Heart right ventricle (tissue), 16 donors: ENCODE results near the gene CCDC69. TPM values are rescaled to one million over a fixed set of nuclear protein-coding genes. Genes with fewer than 3 reads are reported as not detected.
"Not testable (repeated sequence)": the region's sequence is repeated elsewhere in the genome, so short reads cannot be mapped to it uniquely, and the experiment has no call there.

Experiments
- ATAC-seq, 8 donors: fragments of 200-7000 bp; cut with Tn5 transposase; one replicate each; pipeline ENCODE4 v1.9.1; 2020; ENCODE audit warnings: mild to moderate bottlenecking in 8 of 8, moderate library complexity in 8 of 8, moderate number of reproducible peaks in 1 of 8
- DNase-seq, 2 donors: peaks; one replicate each; pipeline ENCODE4 v3.0.0-alpha.2; 2020
- H3K27ac ChIP-seq, 10 donors: fragments of 200-600 bp; sonication (generic) in 2 of 10; one replicate each; pipeline versions ENCODE4 v1.5.0 to v1.8.0; 2020 to 2022; ENCODE audit warnings: mild to moderate bottlenecking in 3 of 10
- H3K27me3 ChIP-seq, 7 donors: fragments of 200-600 bp; one replicate each; pipeline ENCODE4 v1.8.0; 2021 to 2022; ENCODE audit warnings: mild to moderate bottlenecking in 2 of 7
- H3K36me3 ChIP-seq, 9 donors: fragments of 200-600 bp; sonication (generic) in 1 of 9; one replicate each; pipeline versions ENCODE4 v1.5.0 to v1.8.0; 2020 to 2022; ENCODE audit warnings: mild to moderate bottlenecking in 2 of 9
- H3K4me1 ChIP-seq, 9 donors: fragments of 200-600 bp; sonication (generic) in 1 of 9; one replicate each; pipeline versions ENCODE4 v1.5.0 to v1.8.0; 2020 to 2022; ENCODE audit warnings: mild to moderate bottlenecking in 4 of 9
- H3K4me3 ChIP-seq, 10 donors: fragments of 200-600 bp; sonication (generic) in 2 of 10; one replicate each; pipeline versions ENCODE4 v1.5.0 to v1.8.0; 2020 to 2022; ENCODE audit warnings: mild to moderate bottlenecking in 7 of 10, moderate library complexity in 2 of 10
- H3K9me3 ChIP-seq, 11 donors: fragments of 200-600 bp in 10 of 11; sonication (generic) in 2 of 11; one replicate each; pipeline versions ENCODE4 v1.5.0 to v1.8.0; 2013 to 2022; ENCODE audit warnings: mild to moderate bottlenecking in 2 of 11, control low read depth in 1 of 11, moderate library complexity in 1 of 11
- WGBS, 2 donors: extraction: QIAGEN DNeasy Blood & Tissue Kit; methylation state at CpG; one replicate each; pipeline ENCODE4 v1.1.7; 2013; ENCODE audit warnings: inconsistent platforms in 1 of 2; 5-methylcytosine and 5-hydroxymethylcytosine counted together
- intact Hi-C, 10 donors: fragments of 100-400 bp; cut with DNase I; formaldehyde crosslinking; loops; one replicate each; pipeline versions ENCODE4 v1.11.1 to v1.14.2; 2022
- polyA plus RNA-seq, 2 donors: library from polyadenylated mRNA; stranded (reverse); fragments of 200-250 nt; gene quantifications; one replicate each; pipeline ENCODE4 v1.2.3, GENCODE V29; 2013
- total RNA-seq, 10 donors: library from RNA; stranded (reverse); fragmentation: NEBNext Ultra II Directional in 3 of 10; extraction: Animal tissue kit (Norgen Biotek cat#: 25700) in 3 of 10; gene quantifications; one replicate each; pipeline versions ENCODE4 v1.2.1 to v1.2.4, GENCODE V29; 2021 to 2023
- TF ChIP-seq, protein P1 (sequence below), 9 donors: fragments of 200-600 bp; sonication (generic) in 2 of 9; IDR thresholded peaks; one replicate each; pipeline versions ENCODE4 v1.5.0 to v1.8.0; 2021 to 2022; ENCODE audit warnings: antibody characterized with exemption in 9 of 9, mild to moderate bottlenecking in 5 of 9, moderate library complexity in 1 of 9
- donor health status: Arrhythmogenic right ventricular cardiomyopathy.
- donor health status: ischemic (EF 13 %, LVEDD 7.1; RV severe dilation, severe dysfunction).
- donor health status: healthy with polysubstance abuse.
- donor health status: DM: no; HTN: yes; CAD: no.
- donor health status: DM: no; HTN: no; CAD: no.
- donor health status: ischemic (EF 25% LVEDD 6.9; RV normal size, moderate dysfunction).
- donor health status: ischemic (EF 25% LVEDD 5.7; RV mildly dilated, moderate dysfunction).
- donor health status: healthy.
- donor health status: DM: yes; HTN: yes; CAD: no.
- donor health status: Ischemic cardiomyopathy.
- donor health status: ischemic (EF 35%, LVEDD 5.7; RV mildly dilated, moderate dysfunction).
- donor health status: nonischemic (EF 11% LVEDD 7.7; RV severe dilation, severe dysfunction).
- donor health status: DM: yes; HTN: yes; CAD: no.
- donor health status: PGD.
- donor health status: ischemic (EF 29% LVEDD 5.4; RV normal size, mild dysfunction).
- donor health status: nonischemic (EF 23%, LVEDD 6.1; RV moderate dilation, normal function).

The CCDC69 gene
- total and polyA plus RNA-seq, 12 donors, result 50.8 to 191 (median 104) TPM

DNA sequence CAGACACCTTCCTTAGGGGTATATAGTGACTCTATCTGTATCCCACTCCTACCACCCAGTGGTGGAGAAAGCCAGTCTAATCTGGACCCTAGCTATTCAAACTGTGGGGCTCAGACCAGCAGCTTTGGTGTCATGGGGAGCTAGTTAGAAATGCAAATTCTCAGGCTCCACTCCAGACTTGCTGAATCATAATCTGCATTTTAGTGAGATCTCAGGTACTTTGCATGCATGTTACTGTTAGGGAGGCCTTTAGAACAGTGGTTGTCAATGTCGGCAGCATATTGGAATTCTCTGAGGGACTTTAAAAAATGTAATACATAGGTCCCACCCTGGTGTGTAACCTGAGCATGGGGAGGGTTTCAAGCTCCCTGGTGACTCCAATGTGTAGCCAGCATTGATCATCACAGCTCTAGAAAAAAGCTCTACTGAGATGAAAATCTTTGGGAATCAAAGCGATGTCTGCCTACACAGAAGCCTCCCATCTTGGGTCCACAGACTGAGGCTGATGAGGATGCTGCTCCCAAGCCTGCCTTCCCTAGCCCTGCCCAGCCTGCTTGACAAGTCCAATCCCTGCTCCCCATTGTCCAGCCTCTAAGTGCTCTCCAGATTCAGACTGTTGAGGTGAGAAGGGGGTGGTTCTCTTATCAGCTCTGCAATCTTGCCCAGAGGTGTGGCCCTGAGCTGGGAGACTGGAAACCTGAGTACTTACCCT, 17.2 kb upstream of the CCDC69 start:
- intact Hi-C loops, result loop anchor here in 3 of 10 donors (5.0 to 10.0 kb wide), 3 partner anchors 96 to 184 kb away; no protein-coding TSS in a partner anchor
- Histone ChIP-seq H3K36me3 (no peaks in the 10 kb centered on the region), H3K4me3 (no peak overlapping the region), H3K27me3 (no peaks in the 10 kb centered on the region), H3K27ac (no peak overlapping the region), H3K4me1 (peaks cover 0 to 31% (median 19%) of the 10 kb centered on the region in 9 donors), H3K9me3 (no peaks in the 10 kb centered on the region)
- DNase-seq (no peak), ATAC-seq (no peak)
- TF ChIP-seq, protein P1, sequence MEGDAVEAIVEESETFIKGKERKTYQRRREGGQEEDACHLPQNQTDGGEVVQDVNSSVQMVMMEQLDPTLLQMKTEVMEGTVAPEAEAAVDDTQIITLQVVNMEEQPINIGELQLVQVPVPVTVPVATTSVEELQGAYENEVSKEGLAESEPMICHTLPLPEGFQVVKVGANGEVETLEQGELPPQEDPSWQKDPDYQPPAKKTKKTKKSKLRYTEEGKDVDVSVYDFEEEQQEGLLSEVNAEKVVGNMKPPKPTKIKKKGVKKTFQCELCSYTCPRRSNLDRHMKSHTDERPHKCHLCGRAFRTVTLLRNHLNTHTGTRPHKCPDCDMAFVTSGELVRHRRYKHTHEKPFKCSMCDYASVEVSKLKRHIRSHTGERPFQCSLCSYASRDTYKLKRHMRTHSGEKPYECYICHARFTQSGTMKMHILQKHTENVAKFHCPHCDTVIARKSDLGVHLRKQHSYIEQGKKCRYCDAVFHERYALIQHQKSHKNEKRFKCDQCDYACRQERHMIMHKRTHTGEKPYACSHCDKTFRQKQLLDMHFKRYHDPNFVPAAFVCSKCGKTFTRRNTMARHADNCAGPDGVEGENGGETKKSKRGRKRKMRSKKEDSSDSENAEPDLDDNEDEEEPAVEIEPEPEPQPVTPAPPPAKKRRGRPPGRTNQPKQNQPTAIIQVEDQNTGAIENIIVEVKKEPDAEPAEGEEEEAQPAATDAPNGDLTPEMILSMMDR (IDR thresholded peaks at IDR 0.05), result no peak
- 91 to 94% methylated on average over 2 of the region's 2 CpGs for WGBS, 2 donors

DNA sequence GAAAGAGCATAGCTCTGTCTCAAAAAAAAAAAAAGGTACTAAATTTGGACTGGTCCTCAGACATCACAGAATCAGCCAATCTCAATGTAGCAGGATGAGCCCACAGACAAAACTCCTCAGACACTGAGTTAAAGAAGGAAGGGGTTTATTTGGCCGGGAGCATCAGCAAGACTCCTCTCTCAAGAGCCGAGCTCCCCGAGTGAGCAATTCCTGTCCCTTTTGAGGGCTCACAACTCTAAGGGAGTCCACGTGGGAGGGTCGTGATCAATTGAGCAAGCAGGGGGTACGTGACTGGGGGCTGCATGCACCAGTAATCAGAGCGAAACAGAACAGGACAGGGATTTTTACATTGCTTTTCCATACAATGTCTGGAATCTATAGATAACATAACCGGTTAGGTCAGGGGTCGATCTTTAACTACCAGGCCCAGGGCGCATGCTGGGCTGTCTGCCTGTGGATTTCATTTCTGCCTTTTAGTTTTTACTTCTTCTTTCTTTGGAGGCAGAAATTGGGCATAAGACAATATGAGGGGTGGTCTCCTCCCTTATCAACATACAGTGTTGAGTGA, 16.5 kb upstream of the CCDC69 start:
- not testable (repeated sequence) for H3K9me3 ChIP-seq, ATAC-seq, H3K4me3 ChIP-seq, H3K27me3 ChIP-seq, H3K27ac ChIP-seq, H3K36me3 ChIP-seq, DNase-seq
- 92% methylated on average over 10 of the region's 10 CpGs for WGBS, 2 donors
- peaks cover 0 to 31% (median 23%) of the 10 kb centered on the region in 9 donors for H3K4me1 ChIP-seq
- intact Hi-C loops, result loop anchor here in 3 of 10 donors (5.0 to 10.0 kb wide), 3 partner anchors 96 to 183 kb away; no protein-coding TSS in a partner anchor

DNA sequence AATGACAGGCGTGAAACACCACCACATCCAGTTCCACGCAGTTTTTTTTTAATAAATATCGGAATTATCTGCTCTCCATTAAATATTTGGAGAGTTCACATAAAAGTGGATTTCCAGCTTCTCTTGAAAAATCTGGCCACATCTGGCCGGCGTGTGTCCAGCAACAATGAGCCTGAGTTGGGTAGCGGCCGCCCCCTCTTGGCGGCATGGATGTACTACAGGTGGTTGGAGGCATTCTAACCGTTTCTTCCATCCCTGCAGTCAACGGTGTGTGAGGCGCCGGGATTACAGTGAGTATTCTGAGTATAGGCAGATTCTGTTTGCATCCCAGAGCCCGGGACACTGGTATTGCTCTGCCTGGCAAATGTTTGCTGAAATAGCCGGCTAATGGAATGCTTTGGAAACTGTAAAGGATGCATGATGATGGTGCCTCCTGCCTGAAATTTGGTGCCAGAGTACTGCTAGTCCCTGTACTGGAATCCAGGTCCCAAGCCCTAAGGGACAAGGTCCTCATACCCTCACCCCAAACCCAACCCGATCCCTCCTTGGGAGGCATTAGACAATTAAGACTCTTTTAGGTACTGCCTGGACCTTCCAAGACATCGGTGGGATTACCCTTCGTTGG, 15.5 kb upstream of the CCDC69 start:
- intact Hi-C loops, result loop anchor here in 9 of 10 donors (1.0 to 10.0 kb wide), 17 partner anchors 17 to 237 kb away; partner anchors contain the start of gene ANXA6 (in 1 of the 9)
- peak overlapping the region in 7 of 10 donors; percentile 8 to 41 (median 37) for H3K4me3 ChIP-seq

DNA sequence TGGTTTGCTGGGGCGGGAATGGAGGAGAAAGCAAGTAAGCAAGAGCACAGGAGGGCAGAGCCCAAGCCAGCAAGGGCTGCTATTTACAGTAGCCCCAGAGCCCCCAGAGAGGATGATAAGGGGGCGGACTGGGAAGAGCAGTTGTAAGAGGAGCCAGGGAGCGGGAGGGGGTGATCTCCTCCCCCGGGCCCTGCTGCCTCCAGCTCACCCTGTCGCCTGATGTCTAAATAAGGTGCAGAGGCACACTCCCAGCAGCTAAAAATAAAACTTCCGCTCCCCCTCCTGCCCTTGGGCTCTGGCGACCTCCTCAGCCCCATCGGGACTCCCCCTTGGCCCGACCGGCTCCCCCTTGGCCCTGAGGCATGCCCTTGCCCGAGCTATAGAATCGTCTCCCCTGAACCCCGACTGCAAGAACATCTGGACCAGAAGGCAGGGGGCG, 14.4 kb upstream of the CCDC69 start:
- Histone ChIP-seq H3K36me3 (no peaks in the 10 kb centered on the region), H3K27me3 (no peaks in the 10 kb centered on the region), H3K4me1 (peaks cover 15 to 50% (median 39%) of the 10 kb centered on the region in 9 donors), H3K9me3 (no peaks in the 10 kb centered on the region), H3K27ac (peak overlapping the region; percentile 69 to 93 (median 81)), H3K4me3 (peak overlapping the region in 7 of 10 donors; percentile 8 to 41 (median 37))
- DNase-seq, result peak; percentile 66 to 78
- TF ChIP-seq, protein P1 (IDR thresholded peaks at IDR 0.05), result peak in 2 of 9 donors; percentile 7 to 12
- intact Hi-C loops, result loop anchor here in 9 of 10 donors (2.0 to 10.0 kb wide), 16 partner anchors 16 to 236 kb away; partner anchors contain the start of gene ANXA6 (in 1 of the 9)
- ATAC-seq, result peak; percentile 86 to 93 (median 92)
- WGBS, 2 donors, result 8 to 12% methylated on average over 13 to 14 of the region's 14 CpGs

More for the DNA sequence above, 15.5 kb upstream of the CCDC69 start:
- Histone ChIP-seq H3K27me3 (no peaks in the 10 kb centered on the region), H3K27ac (peak overlapping the region in 9 of 10 donors; percentile 69 to 93 (median 84)), H3K4me1 (peaks cover 9 to 41% (median 33%) of the 10 kb centered on the region in 9 donors), H3K9me3 (no peaks in the 10 kb centered on the region), H3K36me3 (no peaks in the 10 kb centered on the region)
- TF ChIP-seq, protein P1 (IDR thresholded peaks at IDR 0.05), result peak; percentile 79 to 95 (median 93)
- ATAC-seq, result peak; percentile 48 to 89 (median 72)
- 15 to 18% methylated on average over 17 of the region's 17 CpGs for WGBS, 2 donors
- peak; percentile 83 to 87 for DNase-seq
